CD8-positive, alpha-beta memory T cell (primary cell): ENCODE measurements around the gene LPCAT4. TPM values are rescaled to one million over a fixed set of nuclear protein-coding genes. Genes with fewer than 3 reads are reported as not detected.
"Not testable (repeated sequence)": the region's sequence is repeated elsewhere in the genome, so short reads cannot be mapped to it uniquely, and the experiment has no call there.

Source experiments
- CTCF ChIA-PET: fragments of 350-600 bp; sonication (Branson Sonifier 250); formaldehyde crosslinking; loops from one replicate; lab custom pipeline; 2021; ENCODE audit warnings: antibody characterized with exemption; lab: Charles Lee
- POLR2A ChIA-PET: fragments of 350-600 bp; sonication (Branson Sonifier 250); formaldehyde crosslinking; loops from one replicate; lab custom pipeline; 2021; ENCODE audit warnings: antibody characterized with exemption; lab: Charles Lee
- DNase-seq, 5 donors: peaks; one replicate each; pipeline versions ENCODE4 v3.0.0 to v3.0.0-alpha.2; 2020 to 2022; ENCODE audit warnings: mixed read lengths in 1 of 5
- H3K27ac ChIP-seq: one replicate; pipeline ENCODE4 v1.7.0; 2013; ENCODE audit warnings: low read depth, mild to moderate bottlenecking, low read length, moderate library complexity
- H3K27me3 ChIP-seq: 2 replicates; pipeline ENCODE4 v1.7.0; 2013; ENCODE audit warnings: low read length, mild to moderate bottlenecking; ENCODE audit not compliant: insufficient read depth, poor library complexity, severe bottlenecking
- H3K36me3 ChIP-seq: 2 replicates; pipeline ENCODE4 v1.7.0; 2013; ENCODE audit warnings: mild to moderate bottlenecking, low read length, moderate library complexity; ENCODE audit not compliant: insufficient read depth
- H3K4me1 ChIP-seq: 2 replicates; pipeline ENCODE4 v1.7.0; 2013; ENCODE audit warnings: mild to moderate bottlenecking, low read length, moderate library complexity; ENCODE audit not compliant: insufficient read depth
- H3K4me3 ChIP-seq: 2 replicates; pipeline ENCODE4 v1.7.0; 2013; ENCODE audit warnings: mild to moderate bottlenecking, low read length
- H3K9me3 ChIP-seq: 2 replicates; pipeline ENCODE4 v1.7.0; 2013; ENCODE audit warnings: mild to moderate bottlenecking, low read length
- H3K27ac Mint-ChIP-seq, 8 donors: one replicate each; pipeline ENCODE4 v1.8.0; 2020 to 2021; ENCODE audit warnings: mixed read lengths in 8 of 8, mild to moderate bottlenecking in 6 of 8, inconsistent platforms in 3 of 8, moderate library complexity in 3 of 8
- H3K27me3 Mint-ChIP-seq, 2 donors: one replicate each; pipeline ENCODE4 v1.8.0; 2020 to 2021; ENCODE audit warnings: mixed read lengths in 2 of 2, mild to moderate bottlenecking in 1 of 2, moderate library complexity in 1 of 2
- H3K36me3 Mint-ChIP-seq, 3 donors: one replicate each; pipeline ENCODE4 v1.8.0; 2020 to 2021; ENCODE audit warnings: mixed read lengths in 3 of 3, inconsistent platforms in 1 of 3, mild to moderate bottlenecking in 1 of 3
- H3K4me1 Mint-ChIP-seq, 3 donors: one replicate each; pipeline ENCODE4 v1.8.0; 2020 to 2021; ENCODE audit warnings: mixed read lengths in 3 of 3, inconsistent platforms in 1 of 3, mild to moderate bottlenecking in 1 of 3
- H3K4me3 Mint-ChIP-seq, 7 donors: one replicate each; pipeline ENCODE4 v1.8.0; 2020 to 2021; ENCODE audit warnings: mixed read lengths in 7 of 7, mild to moderate bottlenecking in 6 of 7, moderate library complexity in 4 of 7, inconsistent platforms in 2 of 7
- H3K9me3 Mint-ChIP-seq, 5 donors: one replicate each; pipeline ENCODE4 v1.8.0; 2020 to 2022; ENCODE audit warnings: mixed read lengths in 5 of 5, mild to moderate bottlenecking in 3 of 5, moderate library complexity in 2 of 5, inconsistent platforms in 1 of 5
- polyA plus RNA-seq: library from polyadenylated mRNA; unstranded; fragments of 300-500 nt; fragmentation: Illumina TruSeq; gene quantifications from one replicate; pipeline ENCODE4 v1.2.3, GENCODE V29; 2021
- total RNA-seq, 2 experiments: library from RNA; stranded (reverse); gene quantifications; one replicate each; pipeline ENCODE4 v1.2.3, GENCODE V29; 2021

LPCAT4 gene
- total and polyA plus RNA-seq, 3 experiments from 2014 or later, result 17.4 to 57.4 (median 49.5) TPM

DNA sequence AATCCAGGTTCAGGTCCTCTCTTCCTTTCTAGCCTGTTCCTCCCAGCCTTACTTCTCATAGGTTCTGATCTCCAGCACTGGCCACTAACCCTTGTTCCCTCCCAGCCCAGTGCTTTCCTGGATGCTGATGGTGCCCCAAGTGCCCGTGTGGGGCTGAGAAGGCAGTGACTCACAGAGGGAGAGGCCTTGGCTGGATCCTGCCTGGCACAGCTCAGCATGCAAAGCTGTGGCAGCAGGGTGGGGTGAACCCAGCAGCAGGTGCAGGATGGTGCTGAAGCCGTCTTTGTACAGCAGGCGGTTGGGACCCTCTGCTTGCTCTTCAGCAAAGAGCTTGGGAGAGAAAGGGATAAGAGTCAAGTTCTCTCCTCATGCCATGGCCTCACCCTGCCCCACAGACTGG, 7.6 kb downstream of the LPCAT4 start:
- Mint-ChIP-seq H3K36me3 (peaks cover 6 to 87% (median 18%) of the 10 kb centered on the region in 3 donors), H3K27ac (peak overlapping the region in 4 of 8 donors; percentile 47 to 71 (median 68)), H3K27me3 (no peaks in the 10 kb centered on the region), H3K4me1 (peaks cover under 1 to 9% (median 5%) of the 10 kb centered on the region in 3 donors), H3K4me3 (no peak overlapping the region), H3K9me3 (no peaks in the 10 kb centered on the region)
- Histone ChIP-seq H3K27me3 (no peaks in the 10 kb centered on the region), H3K4me3 (no peak overlapping the region), H3K36me3 (peaks cover 16% of the 10 kb centered on the region), H3K9me3 (no peaks in the 10 kb centered on the region), H3K4me1 (no peaks in the 10 kb centered on the region), H3K27ac (no peak overlapping the region)
- no peak for DNase-seq
- ChIA-PET CTCF (interaction anchor here (1.1 to 2.1 kb wide), 2 partner anchors 16 to 118 kb away, joined by 5 to 15 read pairs; partner anchors contain the start of genes NOP10 and NUTM1), POLR2A (no interaction called here)

DNA sequence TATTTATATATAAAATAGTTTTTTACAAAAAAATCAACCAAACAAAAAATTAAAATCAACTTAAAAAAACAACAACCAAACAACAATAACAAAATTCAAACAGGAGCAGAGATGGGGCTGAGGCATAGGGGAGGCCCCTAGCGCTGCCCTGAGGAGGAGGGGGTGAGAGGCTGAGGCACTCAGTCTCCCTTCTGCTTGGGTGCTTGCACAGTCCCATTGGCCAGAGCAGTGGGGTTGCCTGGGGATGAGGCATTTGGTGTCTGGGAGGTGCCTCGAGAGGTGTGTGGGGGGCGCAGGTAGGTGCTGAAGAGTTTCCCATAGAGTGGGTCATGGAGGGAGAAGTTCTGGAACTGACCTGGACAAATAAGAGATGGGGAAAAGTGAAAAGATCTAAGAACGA, 8.0 kb downstream of the LPCAT4 start:
- Mint-ChIP-seq H3K36me3 (peaks cover 6 to 92% (median 18%) of the 10 kb centered on the region in 3 donors), H3K27me3 (no peaks in the 10 kb centered on the region), H3K4me3 (no peak overlapping the region), H3K27ac (peak overlapping the region in 2 of 8 donors; percentile 68 to 71), H3K9me3 (no peaks in the 10 kb centered on the region), H3K4me1 (peaks cover 0 to 9% (median 5%) of the 10 kb centered on the region in 3 donors)
- no peak overlapping the region for H3K27ac ChIP-seq
- no peaks in the 10 kb centered on the region for H3K27me3 ChIP-seq
- peaks cover 16% of the 10 kb centered on the region for H3K36me3 ChIP-seq
- DNase-seq, result no peak
- H3K9me3 ChIP-seq, result no peaks in the 10 kb centered on the region
- no peak overlapping the region for H3K4me3 ChIP-seq
- ChIA-PET POLR2A (no interaction called here), CTCF (interaction anchor here (2.3 kb wide), 1 partner anchor 8 kb away, joined by 13 read pairs; the partner anchor contains the start of gene LPCAT4)
- H3K4me1 ChIP-seq, result no peaks in the 10 kb centered on the region

DNA sequence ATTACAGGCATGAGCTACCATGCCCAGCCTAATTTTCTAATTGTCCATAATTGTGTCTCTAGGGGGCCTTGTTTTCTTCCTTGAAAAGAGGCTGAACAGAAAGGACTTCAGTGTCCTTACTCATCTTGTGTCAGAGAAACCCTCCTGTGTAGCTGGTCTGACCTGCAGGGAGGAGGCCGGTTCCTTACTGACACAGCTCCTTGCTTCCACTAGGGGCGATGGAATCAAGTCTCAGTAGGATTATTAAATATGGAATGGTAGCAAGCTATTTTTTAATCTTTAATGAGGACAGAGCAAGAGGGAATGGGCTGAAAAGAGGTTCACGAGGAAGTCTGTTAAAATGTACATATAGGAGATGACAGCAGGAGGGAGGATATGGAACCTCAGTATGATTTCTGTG, 8.6 kb downstream of the LPCAT4 start:
- H3K4me3 ChIP-seq, result no peak overlapping the region
- H3K9me3 Mint-ChIP-seq, result no peaks in the 10 kb centered on the region
- POLR2A ChIA-PET, result interaction anchor here (0.8 kb wide), 1 partner anchor 9 kb away, joined by 8 read pairs; the partner anchor contains the start of gene LPCAT4

DNA sequence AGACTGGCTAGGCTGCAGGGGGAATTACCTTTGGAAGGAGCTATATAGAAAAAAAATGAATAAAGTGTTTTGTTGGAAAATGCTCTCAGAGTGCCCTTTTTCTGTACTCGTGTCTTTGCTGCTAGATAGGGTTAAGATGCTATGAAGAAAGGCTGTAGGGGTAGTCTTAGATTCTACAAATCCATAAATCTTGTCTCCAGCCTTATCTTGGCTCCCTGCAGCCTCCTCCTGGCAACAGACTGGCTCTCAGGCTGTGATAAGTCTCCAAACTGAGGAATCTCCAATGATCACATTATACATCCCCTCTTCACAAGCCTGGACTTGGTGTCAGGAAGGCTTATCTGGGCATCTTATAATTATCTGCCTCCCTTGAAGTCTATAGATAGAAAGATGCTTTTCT, 9.3 kb downstream of the LPCAT4 start:
- no peak for DNase-seq
- no peak overlapping the region for H3K4me3 Mint-ChIP-seq
- H3K36me3 Mint-ChIP-seq, result peaks cover under 1 to 80% (median 18%) of the 10 kb centered on the region in 3 donors
- H3K27me3 ChIP-seq, result no peaks in the 10 kb centered on the region
- H3K4me1 ChIP-seq, result no peaks in the 10 kb centered on the region
- peaks cover 16% of the 10 kb centered on the region for H3K36me3 ChIP-seq
- POLR2A ChIA-PET, result no interaction called here
- H3K4me3 ChIP-seq, result no peak overlapping the region
- no peaks in the 10 kb centered on the region for H3K27me3 Mint-ChIP-seq
- H3K27ac Mint-ChIP-seq, result peak overlapping the region in 2 of 8 donors; percentile 39 to 60
- H3K9me3 Mint-ChIP-seq, result no peaks in the 10 kb centered on the region
- CTCF ChIA-PET, result interaction anchor here (2.3 kb wide), 1 partner anchor 10 kb away, joined by 13 read pairs; the partner anchor contains the start of gene LPCAT4
- peaks cover 0 to 1% (median 0%) of the 10 kb centered on the region in 3 donors for H3K4me1 Mint-ChIP-seq
- H3K27ac ChIP-seq, result no peak overlapping the region
- no peaks in the 10 kb centered on the region for H3K9me3 ChIP-seq

More for the DNA sequence above, 8.6 kb downstream of the LPCAT4 start:
- H3K4me1 ChIP-seq, result no peaks in the 10 kb centered on the region
- H3K27ac Mint-ChIP-seq, result peak overlapping the region in 2 of 8 donors; percentile 71 to 82
- H3K36me3 Mint-ChIP-seq, result peaks cover 6 to 87% (median 18%) of the 10 kb centered on the region in 3 donors
- no peaks in the 10 kb centered on the region for H3K27me3 ChIP-seq
- no peaks in the 10 kb centered on the region for H3K27me3 Mint-ChIP-seq
- CTCF ChIA-PET, result interaction anchor here (2.3 kb wide), 1 partner anchor 9 kb away, joined by 13 read pairs; the partner anchor contains the start of gene LPCAT4
- H3K9me3 ChIP-seq, result no peaks in the 10 kb centered on the region
- peaks cover 16% of the 10 kb centered on the region for H3K36me3 ChIP-seq
- peaks cover 0 to 5% (median 5%) of the 10 kb centered on the region in 3 donors for H3K4me1 Mint-ChIP-seq
- DNase-seq, result no peak
- H3K4me3 Mint-ChIP-seq, result no peak overlapping the region
- no peak overlapping the region for H3K27ac ChIP-seq

DNA sequence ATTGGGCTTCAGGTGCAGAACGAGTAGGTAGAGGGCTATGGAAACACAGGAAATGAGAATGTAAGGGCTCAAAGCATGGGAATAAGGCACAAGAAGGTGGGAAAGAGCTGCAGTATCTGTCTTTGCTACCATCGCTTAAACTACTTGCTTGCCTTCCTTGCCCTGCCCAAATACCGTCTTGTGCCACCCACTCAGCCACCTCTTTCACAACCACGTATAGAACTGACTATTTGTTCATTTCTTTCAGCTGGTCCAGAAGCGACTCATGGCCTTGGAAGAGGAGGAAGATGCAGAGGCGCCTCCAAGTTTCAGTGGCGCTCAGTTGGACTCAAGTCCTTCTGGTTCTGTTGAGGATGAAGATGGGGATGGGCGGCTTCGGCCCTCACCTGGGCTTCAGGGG, 11.8 kb downstream of the LPCAT4 start:
- Histone ChIP-seq H3K4me3 (no peak overlapping the region), H3K4me1 (no peaks in the 10 kb centered on the region), H3K9me3 (no peaks in the 10 kb centered on the region), H3K27me3 (no peaks in the 10 kb centered on the region), H3K27ac (no peak overlapping the region), H3K36me3 (peaks cover 4% of the 10 kb centered on the region)
- no peaks in the 10 kb centered on the region for H3K9me3 Mint-ChIP-seq
- no peaks in the 10 kb centered on the region for H3K27me3 Mint-ChIP-seq
- peak overlapping the region in 5 of 8 donors; percentile 24 to 76 (median 51) for H3K27ac Mint-ChIP-seq
- peaks cover 0 to 58% (median 16%) of the 10 kb centered on the region in 3 donors for H3K36me3 Mint-ChIP-seq
- H3K4me3 Mint-ChIP-seq, result no peak overlapping the region
- H3K4me1 Mint-ChIP-seq, result no peaks in the 10 kb centered on the region
- ChIA-PET CTCF (interaction anchor here (3.0 kb wide), 1 partner anchor 11 kb away, joined by 10 read pairs; the partner anchor contains the start of gene LPCAT4), POLR2A (no interaction called here)
- DNase-seq, result no peak

DNA sequence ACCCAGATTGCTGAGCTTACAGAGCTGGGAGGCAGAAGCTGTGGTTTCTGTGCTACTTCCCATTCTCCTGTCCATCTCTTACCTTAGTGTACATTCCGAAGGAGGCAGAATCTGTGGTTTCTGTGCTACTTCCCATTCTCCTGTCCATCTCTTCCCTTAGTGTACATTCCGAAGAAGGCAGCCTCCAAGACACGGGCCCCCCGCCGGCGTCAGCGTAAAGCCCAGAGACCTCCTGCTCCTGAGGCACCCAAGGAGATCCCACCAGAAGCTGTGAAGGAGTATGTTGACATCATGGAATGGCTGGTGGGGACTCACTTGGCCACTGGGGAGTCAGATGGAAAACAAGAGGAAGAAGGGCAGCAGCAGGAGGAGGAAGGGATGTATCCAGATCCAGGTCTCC, 12.7 kb downstream of the LPCAT4 start:
- Histone ChIP-seq H3K27ac (no peak overlapping the region), H3K36me3 (no peaks in the 10 kb centered on the region), H3K4me1 (no peaks in the 10 kb centered on the region), H3K27me3 (no peaks in the 10 kb centered on the region), H3K9me3 (no peaks in the 10 kb centered on the region), H3K4me3 (no peak overlapping the region)
- no peaks in the 10 kb centered on the region for H3K27me3 Mint-ChIP-seq
- H3K4me3 Mint-ChIP-seq, result no peak overlapping the region
- DNase-seq, result no peak
- no peaks in the 10 kb centered on the region for H3K9me3 Mint-ChIP-seq
- CTCF ChIA-PET, result interaction anchor here (3.0 kb wide), 1 partner anchor 12 kb away, joined by 10 read pairs; the partner anchor contains the start of gene LPCAT4
- peak overlapping the region in 1 of 8 donors; percentile 43 for H3K27ac Mint-ChIP-seq
- peaks cover 0 to 48% (median 14%) of the 10 kb centered on the region in 3 donors for H3K36me3 Mint-ChIP-seq
- POLR2A ChIA-PET, result no interaction called here
- H3K4me1 Mint-ChIP-seq, result no peaks in the 10 kb centered on the region

DNA sequence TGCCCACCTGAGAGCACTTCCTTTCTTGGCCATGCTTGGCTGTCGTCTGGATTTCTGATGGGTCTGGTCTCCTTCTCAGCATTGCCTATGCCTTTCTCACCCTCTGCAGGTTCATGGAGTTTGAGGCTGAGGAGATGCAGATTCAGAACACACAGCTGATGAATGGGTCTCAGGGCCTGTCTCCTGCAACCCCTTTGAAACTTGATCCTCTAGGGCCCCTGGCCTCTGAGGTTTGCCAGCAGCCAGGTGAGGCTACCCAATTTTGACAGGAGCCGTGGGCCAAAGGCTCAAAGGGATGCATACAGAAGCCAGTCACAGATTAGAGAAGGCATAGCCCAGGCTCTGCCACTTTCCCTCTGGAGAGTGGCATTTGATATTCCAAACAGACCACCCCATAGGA, 13.4 kb downstream of the LPCAT4 start:
- ChIA-PET CTCF (interaction anchor here (1.4 to 3.0 kb wide), 2 partner anchors 11 to 13 kb away, joined by 6 to 10 read pairs; partner anchors contain the start of genes LPCAT4, NOP10 and NUTM1), POLR2A (no interaction called here)
- Histone ChIP-seq H3K27ac (no peak overlapping the region), H3K4me3 (no peak overlapping the region), H3K27me3 (no peaks in the 10 kb centered on the region), H3K9me3 (no peaks in the 10 kb centered on the region), H3K36me3 (no peaks in the 10 kb centered on the region), H3K4me1 (no peaks in the 10 kb centered on the region)
- DNase-seq, result no peak
- no peaks in the 10 kb centered on the region for H3K9me3 Mint-ChIP-seq
- H3K4me3 Mint-ChIP-seq, result no peak overlapping the region
- peak overlapping the region in 1 of 8 donors; percentile 44 for H3K27ac Mint-ChIP-seq
- no peaks in the 10 kb centered on the region for H3K4me1 Mint-ChIP-seq
- H3K27me3 Mint-ChIP-seq, result no peaks in the 10 kb centered on the region
- H3K36me3 Mint-ChIP-seq, result peaks cover 0 to 42% (median 12%) of the 10 kb centered on the region in 3 donors

DNA sequence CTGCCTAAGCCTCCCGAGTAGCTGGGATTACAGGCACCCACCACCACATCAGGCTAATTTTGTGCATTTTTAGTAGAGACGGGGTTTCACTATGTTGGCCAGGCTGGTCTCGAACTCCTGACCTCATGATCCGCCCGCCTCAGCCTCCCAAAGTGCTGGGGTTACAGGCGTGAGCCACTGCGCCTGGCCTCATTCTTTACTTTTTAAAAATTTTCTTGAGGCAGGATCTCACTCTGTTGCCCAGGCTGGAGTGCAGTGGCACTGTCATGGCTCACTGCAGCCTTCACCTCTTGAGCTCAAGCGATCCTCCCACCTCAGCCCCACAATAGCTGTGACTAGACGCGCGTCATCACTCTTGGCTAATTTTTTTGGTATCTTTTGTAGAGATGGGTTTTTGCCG, 14.0 kb downstream of the LPCAT4 start:
- H3K4me3 ChIP-seq, H3K27me3 ChIP-seq, DNase-seq, POLR2A ChIA-PET, H3K27me3 Mint-ChIP-seq, H3K4me3 Mint-ChIP-seq, H3K4me1 Mint-ChIP-seq, H3K36me3 ChIP-seq, H3K9me3 ChIP-seq, H3K4me1 ChIP-seq, H3K27ac ChIP-seq, H3K9me3 Mint-ChIP-seq: not testable (repeated sequence)
- H3K27ac Mint-ChIP-seq, result peak overlapping the region in 1 of 8 donors; percentile 54
- CTCF ChIA-PET, result interaction anchor here (1.4 kb wide), 1 partner anchor 10 kb away, joined by 6 read pairs; the partner anchor contains the start of genes NOP10 and NUTM1
- peaks cover 0 to 37% (median 9%) of the 10 kb centered on the region in 3 donors for H3K36me3 Mint-ChIP-seq
